ENCODE measurements around the gene LDB2.

Gene LDB2

GRCh38 chr4:16505267-16505666 lies 393.2 kb downstream of the LDB2 start:
- TF ChIP-seq EGR1 (IDR thresholded peaks at IDR 0.05) (no peak), YY1 (IDR thresholded peaks at IDR 0.05; ENCODE audit: low read depth) (no peak), TCF12 (IDR thresholded peaks at IDR 0.05; ENCODE audit: low read depth) (no peak), CEBPB (IDR thresholded peaks at IDR 0.05) (no peak), TAF1 (IDR thresholded peaks at IDR 0.05; ENCODE audit: low read depth) (no peak), REST (IDR thresholded peaks at IDR 0.05; ENCODE audit: low read depth) (no peak), FOXM1 (IDR thresholded peaks at IDR 0.05; ENCODE audit: borderline replicate concordance, low read depth) (no peak), TEAD4 (IDR thresholded peaks at IDR 0.05) (no peak), EP300 (IDR thresholded peaks at IDR 0.05; ENCODE audit: borderline replicate concordance) (no peak), RAD21 (IDR thresholded peaks at IDR 0.05; ENCODE audit: low read depth) (no peak), ZBTB7A (IDR thresholded peaks at IDR 0.05; ENCODE audit: low read depth) (no peak)
- TF ChIP-seq, protein P1, sequence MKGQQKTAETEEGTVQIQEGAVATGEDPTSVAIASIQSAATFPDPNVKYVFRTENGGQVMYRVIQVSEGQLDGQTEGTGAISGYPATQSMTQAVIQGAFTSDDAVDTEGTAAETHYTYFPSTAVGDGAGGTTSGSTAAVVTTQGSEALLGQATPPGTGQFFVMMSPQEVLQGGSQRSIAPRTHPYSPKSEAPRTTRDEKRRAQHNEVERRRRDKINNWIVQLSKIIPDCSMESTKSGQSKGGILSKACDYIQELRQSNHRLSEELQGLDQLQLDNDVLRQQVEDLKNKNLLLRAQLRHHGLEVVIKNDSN (IDR thresholded peaks at IDR 0.05) = no peak

DNA sequence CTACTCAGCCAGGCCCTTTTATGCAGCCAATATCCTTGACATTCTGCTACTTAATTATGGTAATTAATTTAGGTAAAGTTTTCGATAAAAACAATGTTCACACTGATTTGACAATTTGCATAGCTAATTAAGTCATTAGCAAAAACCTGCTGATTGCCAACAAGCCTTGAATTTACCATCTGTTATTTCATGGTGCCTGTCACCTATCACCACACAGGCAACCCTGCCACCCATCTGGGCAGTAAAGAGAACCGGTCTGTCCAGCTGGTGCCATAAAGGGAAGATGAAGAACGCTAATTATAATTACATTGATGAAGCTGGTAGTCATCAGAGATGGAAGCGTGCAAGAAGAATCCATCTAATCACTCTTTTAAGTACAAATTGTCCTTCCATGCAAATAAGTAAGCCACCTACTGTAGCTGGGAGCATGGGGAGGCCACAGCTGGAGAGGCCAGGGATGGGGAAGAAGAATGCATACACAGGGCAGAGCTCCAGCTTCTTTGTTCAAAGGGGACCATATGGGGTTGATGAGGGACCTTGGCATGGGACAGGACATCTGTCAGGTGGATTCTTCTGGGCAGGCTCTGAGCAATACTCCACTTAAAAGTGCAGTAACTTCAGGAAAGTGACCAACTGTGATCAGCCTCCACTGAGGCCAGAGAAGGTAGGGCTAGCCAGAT lies 394.9 kb downstream of the LDB2 start:
- TF ChIP-seq, protein P2, sequence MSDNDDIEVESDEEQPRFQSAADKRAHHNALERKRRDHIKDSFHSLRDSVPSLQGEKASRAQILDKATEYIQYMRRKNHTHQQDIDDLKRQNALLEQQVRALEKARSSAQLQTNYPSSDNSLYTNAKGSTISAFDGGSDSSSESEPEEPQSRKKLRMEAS (IDR thresholded peaks at IDR 0.05) = no peak
- TF ChIP-seq TAF1 (IDR thresholded peaks at IDR 0.05; ENCODE audit: low read depth) (no peak), YY1 (IDR thresholded peaks at IDR 0.05; ENCODE audit: low read depth) (no peak), FOXM1 (IDR thresholded peaks at IDR 0.05; ENCODE audit: borderline replicate concordance, low read depth) (no peak), REST (IDR thresholded peaks at IDR 0.05; ENCODE audit: low read depth) (no peak), EP300 (IDR thresholded peaks at IDR 0.05; ENCODE audit: borderline replicate concordance) (no peak), EGR1 (IDR thresholded peaks at IDR 0.05) (no peak), TEAD4 (IDR thresholded peaks at IDR 0.05) (no peak), CEBPB (IDR thresholded peaks at IDR 0.05) (no peak), RAD21 (IDR thresholded peaks at IDR 0.05; ENCODE audit: low read depth) (no peak), ZBTB7A (IDR thresholded peaks at IDR 0.05; ENCODE audit: low read depth) (no peak), CREB1 (IDR thresholded peaks at IDR 0.05; ENCODE audit: low read depth) (no peak)
- TF ChIP-seq, protein P1 (IDR thresholded peaks at IDR 0.05) = no peak

- no peak for TF ChIP-seq TAF1 (IDR thresholded peaks at IDR 0.05; ENCODE audit: low read depth)
- no peak for TF ChIP-seq CEBPB (IDR thresholded peaks at IDR 0.05)
- TF ChIP-seq EP300 (IDR thresholded peaks at IDR 0.05; ENCODE audit: borderline replicate concordance) = no peak
- TF ChIP-seq EGR1 (IDR thresholded peaks at IDR 0.05) = no peak
Measured at GRCh38 chr4:16498978-16499377, 399.5 kb downstream of the LDB2 start.

- TF ChIP-seq TEAD4 (IDR thresholded peaks at IDR 0.05) = no peak
- TF ChIP-seq, protein P1 (IDR thresholded peaks at IDR 0.05) = no peak
Measured at GRCh38 chr4:16496501-16496900, 401.9 kb downstream of the LDB2 start.

- TF ChIP-seq CEBPB (IDR thresholded peaks at IDR 0.05) (no peak), FOXM1 (IDR thresholded peaks at IDR 0.05; ENCODE audit: borderline replicate concordance, low read depth) (no peak), YY1 (IDR thresholded peaks at IDR 0.05; ENCODE audit: low read depth) (no peak), TAF1 (IDR thresholded peaks at IDR 0.05; ENCODE audit: low read depth) (no peak), EGR1 (IDR thresholded peaks at IDR 0.05) (no peak), EP300 (IDR thresholded peaks at IDR 0.05; ENCODE audit: borderline replicate concordance) (no peak), CREB1 (IDR thresholded peaks at IDR 0.05; ENCODE audit: low read depth) (no peak), REST (IDR thresholded peaks at IDR 0.05; ENCODE audit: low read depth) (no peak), RAD21 (IDR thresholded peaks at IDR 0.05; ENCODE audit: low read depth) (no peak), NFIC (IDR thresholded peaks at IDR 0.05) (no peak), TCF12 (IDR thresholded peaks at IDR 0.05; ENCODE audit: low read depth) (no peak), TEAD4 (IDR thresholded peaks at IDR 0.05) (no peak), ZBTB7A (IDR thresholded peaks at IDR 0.05; ENCODE audit: low read depth) (no peak)
- TF ChIP-seq, protein P1 (IDR thresholded peaks at IDR 0.05) = no peak
- TF ChIP-seq, protein P2 (IDR thresholded peaks at IDR 0.05) = no peak
Measured at GRCh38 chr4:16492872-16493271, 405.6 kb downstream of the LDB2 start.
